ENCODE measurements around the gene DESI2. TPM values are rescaled to one million over a fixed set of nuclear protein-coding genes. Genes with fewer than 3 reads are reported as not detected.

Gene DESI2
- total RNA-seq, 1 donor from 2014 or later, result 32.2 TPM

DNA sequence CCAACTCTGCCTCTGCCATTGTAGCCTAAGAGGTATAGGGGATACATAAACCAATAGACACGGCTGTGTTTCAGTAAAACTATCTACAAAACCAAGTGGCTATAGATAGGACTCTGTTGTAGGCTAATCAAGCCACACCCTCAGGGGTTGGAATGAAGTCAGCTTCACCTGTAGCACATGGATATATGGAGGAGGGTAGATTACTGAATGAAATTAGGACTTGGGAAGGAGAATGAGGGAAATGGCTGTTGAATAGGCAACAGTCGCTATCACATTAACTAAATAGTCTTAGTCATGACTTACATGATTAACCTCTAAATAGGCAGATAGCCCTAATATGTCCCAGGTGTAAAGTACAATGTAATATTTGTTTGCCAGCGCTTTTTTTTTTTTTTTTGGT is 49.7 kb downstream of the DESI2 start:
- no peak overlapping the region for H3K4me3 ChIP-seq (ENCODE audit: low read depth, low read length)
- no peak for DNase-seq (ENCODE audit: low read depth)
- TF ChIP-seq, protein P1, sequence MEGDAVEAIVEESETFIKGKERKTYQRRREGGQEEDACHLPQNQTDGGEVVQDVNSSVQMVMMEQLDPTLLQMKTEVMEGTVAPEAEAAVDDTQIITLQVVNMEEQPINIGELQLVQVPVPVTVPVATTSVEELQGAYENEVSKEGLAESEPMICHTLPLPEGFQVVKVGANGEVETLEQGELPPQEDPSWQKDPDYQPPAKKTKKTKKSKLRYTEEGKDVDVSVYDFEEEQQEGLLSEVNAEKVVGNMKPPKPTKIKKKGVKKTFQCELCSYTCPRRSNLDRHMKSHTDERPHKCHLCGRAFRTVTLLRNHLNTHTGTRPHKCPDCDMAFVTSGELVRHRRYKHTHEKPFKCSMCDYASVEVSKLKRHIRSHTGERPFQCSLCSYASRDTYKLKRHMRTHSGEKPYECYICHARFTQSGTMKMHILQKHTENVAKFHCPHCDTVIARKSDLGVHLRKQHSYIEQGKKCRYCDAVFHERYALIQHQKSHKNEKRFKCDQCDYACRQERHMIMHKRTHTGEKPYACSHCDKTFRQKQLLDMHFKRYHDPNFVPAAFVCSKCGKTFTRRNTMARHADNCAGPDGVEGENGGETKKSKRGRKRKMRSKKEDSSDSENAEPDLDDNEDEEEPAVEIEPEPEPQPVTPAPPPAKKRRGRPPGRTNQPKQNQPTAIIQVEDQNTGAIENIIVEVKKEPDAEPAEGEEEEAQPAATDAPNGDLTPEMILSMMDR (conservative IDR thresholded peaks at IDR 0.05; ENCODE audit: low read depth, low read length), result no peak

DNA sequence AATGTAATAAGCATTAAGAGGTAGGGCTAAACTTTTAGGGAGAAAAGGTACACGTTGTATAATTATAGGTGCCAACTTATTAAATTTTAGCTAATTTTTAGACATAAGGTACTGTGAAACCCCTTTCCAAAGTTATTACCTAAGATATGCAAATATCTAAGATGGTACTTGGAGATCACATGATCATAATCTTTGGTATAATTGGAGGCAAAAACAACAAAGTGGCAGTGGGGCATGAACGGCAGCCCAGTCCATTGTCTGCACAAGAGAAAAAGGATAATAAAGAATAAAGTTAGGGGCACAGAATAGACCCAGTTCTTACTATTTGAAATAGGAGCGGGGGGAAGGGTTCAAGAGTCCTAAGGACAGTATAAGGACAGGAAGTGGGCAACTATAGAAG is 51.2 kb downstream of the DESI2 start:
- no peak overlapping the region for H3K4me3 ChIP-seq (ENCODE audit: low read depth, low read length)
- DNase-seq (ENCODE audit: low read depth), result no peak
- TF ChIP-seq, protein P1 (conservative IDR thresholded peaks at IDR 0.05; ENCODE audit: low read depth, low read length), result no peak

DNA sequence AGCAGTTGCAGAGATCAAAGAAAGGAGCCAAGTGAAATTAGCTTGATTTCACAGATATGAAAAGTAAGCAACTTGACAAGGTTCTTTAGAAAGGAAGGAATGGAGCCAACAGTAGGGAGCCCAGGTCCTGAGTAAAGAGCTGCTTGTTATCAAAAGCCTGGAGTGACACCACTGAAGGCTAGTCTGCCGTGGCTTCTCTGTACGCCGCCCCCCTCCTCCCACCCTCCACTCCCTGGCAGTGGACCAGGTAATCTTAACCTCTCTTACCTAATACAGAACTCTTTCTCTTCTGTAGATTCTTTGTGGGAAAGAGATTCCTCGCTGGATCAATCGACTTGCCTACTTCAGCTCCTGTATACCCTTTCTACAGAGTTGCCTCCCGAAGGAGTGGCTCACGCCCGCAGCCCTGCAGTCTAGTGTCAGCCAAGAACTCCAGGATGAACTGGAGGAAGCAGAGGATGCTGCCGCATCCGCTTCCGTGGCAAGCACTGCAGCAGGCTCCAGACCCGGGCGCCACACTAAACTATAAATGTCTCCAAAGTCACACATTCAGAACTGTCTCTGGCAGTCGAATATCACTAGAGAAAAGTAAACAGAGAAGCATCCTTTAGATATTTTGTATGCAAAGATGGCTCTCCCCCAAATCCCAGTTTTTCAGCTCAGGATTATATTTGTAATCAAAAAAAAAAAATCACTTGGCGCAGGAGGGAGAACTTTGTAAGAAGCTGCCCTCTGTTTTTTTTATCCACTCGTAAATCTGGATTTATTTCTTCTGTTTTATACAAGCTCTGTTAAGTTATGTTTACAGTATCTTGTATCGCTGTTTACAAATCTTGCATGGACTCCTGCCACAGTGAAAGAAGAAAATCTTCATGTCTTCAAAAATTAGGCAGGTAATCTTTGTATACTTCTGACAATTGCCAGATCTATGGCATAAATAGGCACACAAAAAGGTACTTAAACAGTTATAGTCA is 52.6 kb downstream of the DESI2 start:
- no peak for DNase-seq (ENCODE audit: low read depth)
- H3K4me3 ChIP-seq (ENCODE audit: low read depth, low read length), result no peak overlapping the region
- TF ChIP-seq, protein P1 (conservative IDR thresholded peaks at IDR 0.05; ENCODE audit: low read depth, low read length), result no peak

DNA sequence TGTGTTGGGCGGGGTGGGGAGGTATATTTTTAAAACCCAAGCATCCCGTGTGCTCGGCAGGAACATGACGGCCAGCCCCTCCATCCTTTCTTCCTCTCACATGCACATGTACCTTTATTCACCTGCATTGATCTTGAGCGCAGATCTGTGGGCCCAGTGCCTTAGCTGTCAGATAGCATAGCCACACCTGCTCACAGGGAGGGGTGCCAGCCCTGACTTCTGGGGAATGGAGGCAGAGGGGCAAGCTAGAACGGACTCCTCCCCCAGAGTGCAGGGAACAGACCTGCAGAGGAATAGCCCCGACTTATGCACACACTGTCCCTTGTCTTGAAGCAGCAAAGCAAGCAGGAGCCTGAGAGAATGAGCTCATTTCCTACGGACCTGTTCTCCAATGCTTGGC is 56.1 kb downstream of the DESI2 start:
- no peak overlapping the region for H3K4me3 ChIP-seq (ENCODE audit: low read depth, low read length)
- DNase-seq (ENCODE audit: low read depth), result no peak
- TF ChIP-seq, protein P1 (conservative IDR thresholded peaks at IDR 0.05; ENCODE audit: low read depth, low read length), result no peak

DNA sequence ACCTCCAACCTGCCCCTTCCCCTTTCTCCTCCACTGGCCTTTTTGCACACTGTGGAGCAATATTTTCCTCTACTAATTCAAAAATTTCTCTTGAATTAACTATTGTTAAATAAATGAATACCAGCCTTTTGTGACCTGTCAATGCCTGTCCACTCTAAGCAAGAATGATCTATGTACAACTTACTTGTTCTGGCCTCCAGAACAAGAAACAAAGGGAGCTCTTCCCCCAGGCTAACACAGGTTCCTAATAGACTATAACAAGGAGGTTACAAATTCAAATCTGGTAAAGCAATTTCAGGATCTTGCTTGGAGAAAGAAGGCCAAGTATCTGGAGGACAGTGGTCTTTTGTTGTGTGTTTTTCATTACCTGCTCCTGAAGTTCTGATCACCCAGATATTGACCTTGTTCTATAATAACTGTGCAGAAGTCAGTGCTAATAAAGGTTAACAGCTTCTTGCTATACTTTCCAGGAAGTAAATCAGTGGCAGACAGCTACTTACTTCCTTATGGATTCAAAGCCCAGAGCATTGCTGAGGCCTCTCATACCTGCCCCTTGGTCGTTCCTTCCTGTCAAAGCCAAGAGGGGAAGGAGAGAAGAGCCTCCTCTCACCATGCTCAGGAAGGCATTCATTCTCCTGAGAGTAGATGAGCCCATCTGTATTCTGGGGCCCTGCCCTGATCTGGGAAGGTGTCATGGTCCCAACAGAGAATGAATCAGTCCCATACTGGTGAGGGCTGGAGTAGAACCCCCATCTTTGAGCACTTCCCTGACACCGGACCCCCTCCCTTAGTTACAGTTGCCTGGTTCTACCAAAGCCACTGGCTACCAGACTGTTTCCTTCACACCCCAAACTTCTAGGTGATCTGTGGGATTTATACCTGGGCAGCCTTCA is 56.8 kb downstream of the DESI2 start:
- no peak for DNase-seq (ENCODE audit: low read depth)
- TF ChIP-seq, protein P1 (conservative IDR thresholded peaks at IDR 0.05; ENCODE audit: low read depth, low read length), result no peak
- no peak overlapping the region for H3K4me3 ChIP-seq (ENCODE audit: low read depth, low read length)

DNA sequence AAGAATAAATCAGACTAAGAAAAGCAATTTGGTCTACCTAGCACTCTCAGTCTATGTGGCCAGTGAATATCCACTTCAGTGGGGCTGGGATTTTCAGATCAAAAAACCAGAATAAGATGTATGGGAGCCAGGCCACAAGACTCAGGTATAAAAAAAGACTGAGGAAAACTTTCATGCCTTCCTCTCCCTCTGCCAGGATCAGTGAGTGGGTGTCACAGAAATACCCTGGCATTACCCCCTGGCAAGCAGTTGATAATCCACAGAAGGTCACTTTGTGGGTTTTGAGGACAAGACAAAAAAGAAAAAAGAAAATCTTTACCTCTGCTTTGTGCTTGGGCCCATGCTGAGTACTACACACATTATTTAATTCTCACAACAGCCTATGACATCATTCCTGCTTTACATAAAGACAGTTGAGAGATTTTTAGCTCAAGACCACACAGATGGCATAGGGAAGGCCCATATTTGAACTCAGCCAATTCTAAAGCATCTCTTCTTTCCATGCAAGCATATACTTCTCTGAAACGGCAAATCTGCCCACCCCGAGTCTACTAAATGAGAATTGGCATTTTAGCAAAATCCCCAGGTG is 57.6 kb downstream of the DESI2 start:
- H3K4me3 ChIP-seq (ENCODE audit: low read depth, low read length), result no peak overlapping the region
- TF ChIP-seq, protein P1 (conservative IDR thresholded peaks at IDR 0.05; ENCODE audit: low read depth, low read length), result no peak
- DNase-seq (ENCODE audit: low read depth), result no peak
